ENCODE data around the gene ZNF410. TPM values are rescaled to one million over a fixed set of nuclear protein-coding genes. Genes with fewer than 3 reads are reported as not detected.

Gene ZNF410
- total RNA-seq, 1 donor from 2014 or later = 53.7 TPM

- peaks cover 6% of the 10 kb centered on the region for H3K9me3 Mint-ChIP-seq
- no peaks in the 10 kb centered on the region for H3K36me3 Mint-ChIP-seq
- peaks cover 12% of the 10 kb centered on the region for H3K4me1 Mint-ChIP-seq
- DNase-seq (ENCODE audit: low spot score in 2 of 2, unreplicated experiment in 2 of 2) = no peak
- H3K4me3 Mint-ChIP-seq = no peak overlapping the region
- no peak overlapping the region for H3K27ac Mint-ChIP-seq
- H3K27me3 Mint-ChIP-seq (ENCODE audit: low read depth) = no peaks in the 10 kb centered on the region
- TF ChIP-seq, protein P1, sequence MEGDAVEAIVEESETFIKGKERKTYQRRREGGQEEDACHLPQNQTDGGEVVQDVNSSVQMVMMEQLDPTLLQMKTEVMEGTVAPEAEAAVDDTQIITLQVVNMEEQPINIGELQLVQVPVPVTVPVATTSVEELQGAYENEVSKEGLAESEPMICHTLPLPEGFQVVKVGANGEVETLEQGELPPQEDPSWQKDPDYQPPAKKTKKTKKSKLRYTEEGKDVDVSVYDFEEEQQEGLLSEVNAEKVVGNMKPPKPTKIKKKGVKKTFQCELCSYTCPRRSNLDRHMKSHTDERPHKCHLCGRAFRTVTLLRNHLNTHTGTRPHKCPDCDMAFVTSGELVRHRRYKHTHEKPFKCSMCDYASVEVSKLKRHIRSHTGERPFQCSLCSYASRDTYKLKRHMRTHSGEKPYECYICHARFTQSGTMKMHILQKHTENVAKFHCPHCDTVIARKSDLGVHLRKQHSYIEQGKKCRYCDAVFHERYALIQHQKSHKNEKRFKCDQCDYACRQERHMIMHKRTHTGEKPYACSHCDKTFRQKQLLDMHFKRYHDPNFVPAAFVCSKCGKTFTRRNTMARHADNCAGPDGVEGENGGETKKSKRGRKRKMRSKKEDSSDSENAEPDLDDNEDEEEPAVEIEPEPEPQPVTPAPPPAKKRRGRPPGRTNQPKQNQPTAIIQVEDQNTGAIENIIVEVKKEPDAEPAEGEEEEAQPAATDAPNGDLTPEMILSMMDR (IDR thresholded peaks at IDR 0.05; ENCODE audit: unreplicated experiment) = no peak
These were observed 39.7 kb upstream of the ZNF410 start for GRCh38 chr14:73846947-73847346.

GRCh38 chr14:73851000-73851399, 35.7 kb upstream of the ZNF410 start:
- DNase-seq (ENCODE audit: low spot score in 2 of 2, unreplicated experiment in 2 of 2) = no peak
- Mint-ChIP-seq H3K4me3 (peak overlapping the region; percentile 97), H3K4me1 (peaks cover 18% of the 10 kb centered on the region), H3K27me3 (ENCODE audit: low read depth) (no peaks in the 10 kb centered on the region), H3K9me3 (no peaks in the 10 kb centered on the region), H3K36me3 (no peaks in the 10 kb centered on the region), H3K27ac (peak overlapping the region; percentile 100)
- TF ChIP-seq, protein P1 (IDR thresholded peaks at IDR 0.05; ENCODE audit: unreplicated experiment) = no peak

DNA sequence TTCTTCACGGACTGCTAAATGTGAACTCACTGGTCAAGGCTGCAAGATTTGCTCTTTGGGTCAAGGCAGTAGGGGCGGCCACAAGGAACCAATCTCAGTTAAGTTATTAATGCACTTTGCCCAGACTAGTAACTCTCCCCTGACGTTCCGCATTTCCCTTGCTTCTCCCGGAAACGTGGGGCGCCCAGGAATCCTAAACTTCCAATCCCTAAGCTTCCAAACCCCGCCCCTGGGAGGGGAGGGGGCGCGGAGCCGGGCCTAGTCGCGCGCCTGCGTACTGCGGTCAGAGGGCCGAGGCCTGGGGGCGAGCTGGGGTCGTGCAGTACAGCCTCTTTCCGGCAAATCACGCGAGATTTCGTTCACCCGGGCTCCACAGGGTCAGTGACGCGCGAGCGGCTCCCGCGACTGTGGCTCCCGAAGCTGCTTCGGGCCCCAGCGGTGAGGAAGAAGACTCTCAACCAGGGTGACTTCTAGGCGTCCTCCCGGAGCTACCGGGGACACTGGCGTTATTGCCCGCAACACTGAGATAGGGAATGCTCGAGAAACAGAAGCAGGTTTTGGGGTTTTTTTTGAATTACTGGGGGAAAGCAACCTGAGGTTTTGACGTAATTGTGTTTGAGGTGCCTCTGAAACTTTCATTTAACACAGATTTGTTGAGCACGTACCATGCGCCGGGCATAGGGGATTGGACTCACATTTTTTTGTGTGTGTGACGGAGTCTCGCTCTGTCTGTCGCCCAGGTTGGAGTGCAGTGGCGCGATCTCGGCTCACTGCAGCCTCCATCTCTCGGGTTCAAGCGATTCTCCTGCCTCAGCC, 34.9 kb upstream of the ZNF410 start, which contains the start of gene PTGR2:
PTGR2 (plus strand) TSS at position 265 of the 816 bp plus-strand sequence. CDS start 7,032 bp downstream, outside the sequence.
- H3K9me3 Mint-ChIP-seq = no peaks in the 10 kb centered on the region
- H3K27me3 Mint-ChIP-seq (ENCODE audit: low read depth) = no peaks in the 10 kb centered on the region
- TF ChIP-seq, protein P1 (IDR thresholded peaks at IDR 0.05; ENCODE audit: unreplicated experiment) = no peak
- no peaks in the 10 kb centered on the region for H3K36me3 Mint-ChIP-seq
- peak within 1 kb of the TSS; percentile 97 for H3K4me3 Mint-ChIP-seq
- DNase-seq (ENCODE audit: low spot score in 2 of 2, unreplicated experiment in 2 of 2) = peak; percentile 94 to 97
- peak within 1 kb of the TSS; percentile 100 for H3K27ac Mint-ChIP-seq
- peaks cover 18% of the 10 kb centered on the region for H3K4me1 Mint-ChIP-seq

DNA sequence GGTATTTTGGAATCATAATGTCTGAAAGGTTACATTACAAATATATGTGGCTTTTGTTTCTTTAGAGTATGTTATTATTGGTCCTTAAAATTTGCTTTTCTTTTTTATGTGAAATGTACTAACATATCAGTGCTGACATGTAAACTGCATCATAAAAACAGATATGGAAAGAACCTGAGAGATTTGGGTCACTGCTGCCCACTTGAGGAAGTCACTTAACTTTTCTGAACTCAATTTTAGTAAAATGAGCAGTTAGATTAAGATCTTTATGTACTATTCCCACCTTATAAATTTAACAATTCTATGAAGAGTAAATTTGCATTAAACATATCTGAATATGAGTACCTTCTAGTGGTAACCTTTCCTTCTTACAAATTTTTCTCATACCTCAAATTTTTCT, 27.5 kb upstream of the ZNF410 start:
- H3K4me1 Mint-ChIP-seq = no peaks in the 10 kb centered on the region
- no peak overlapping the region for H3K27ac Mint-ChIP-seq
- TF ChIP-seq, protein P1 (IDR thresholded peaks at IDR 0.05; ENCODE audit: unreplicated experiment) = no peak
- no peaks in the 10 kb centered on the region for H3K27me3 Mint-ChIP-seq (ENCODE audit: low read depth)
- DNase-seq (ENCODE audit: low spot score in 2 of 2, unreplicated experiment in 2 of 2) = no peak
- peaks cover 13% of the 10 kb centered on the region for H3K36me3 Mint-ChIP-seq
- H3K9me3 Mint-ChIP-seq = no peaks in the 10 kb centered on the region
- H3K4me3 Mint-ChIP-seq = no peak overlapping the region

DNA sequence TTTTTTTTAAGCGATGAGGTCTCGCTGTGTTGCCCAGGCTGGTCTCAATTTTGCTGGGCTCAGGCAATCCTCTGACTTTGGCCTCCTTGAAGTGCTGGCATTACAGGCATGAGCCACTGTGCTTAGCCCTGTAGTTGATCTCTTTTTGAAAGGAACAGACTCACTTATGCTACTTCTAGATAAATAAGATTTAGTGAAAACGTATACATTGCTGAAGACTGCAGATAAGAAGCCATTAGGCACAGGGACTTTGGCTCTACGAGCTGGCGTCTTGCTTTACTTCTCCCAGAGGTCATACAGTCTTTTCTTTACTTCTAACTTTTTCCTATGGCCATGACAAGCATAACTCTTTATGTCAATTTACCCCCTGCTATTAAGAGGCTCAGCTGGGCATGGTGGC, 25.6 kb upstream of the ZNF410 start:
- H3K27ac Mint-ChIP-seq = no peak overlapping the region
- H3K27me3 Mint-ChIP-seq (ENCODE audit: low read depth) = no peaks in the 10 kb centered on the region
- H3K4me1 Mint-ChIP-seq = no peaks in the 10 kb centered on the region
- H3K9me3 Mint-ChIP-seq = no peaks in the 10 kb centered on the region
- TF ChIP-seq, protein P1 (IDR thresholded peaks at IDR 0.05; ENCODE audit: unreplicated experiment) = no peak
- H3K36me3 Mint-ChIP-seq = peaks cover 19% of the 10 kb centered on the region
- H3K4me3 Mint-ChIP-seq = no peak overlapping the region
- DNase-seq (ENCODE audit: low spot score in 2 of 2, unreplicated experiment in 2 of 2) = no peak
